Stimulated activated CD4-positive, alpha-beta T cell treated with anti-CD3 and anti-CD28 coated beads, Interleukin-12 subunit alpha, Interleukin-12 subunit beta, amount 100 ng/mL, for 4 hours (primary cell): ENCODE results near the gene IQGAP2.
"Not testable (repeated sequence)": the region's sequence is repeated elsewhere in the genome, so short reads cannot be mapped to it uniquely, and the experiment has no call there.

Experiments
- DNase-seq: peaks from one replicate; pipeline ENCODE4 v3.0.0-alpha.2; 2020

IQGAP2 gene

GRCh38 chr5:76402886-76403765 lies at the start of gene IQGAP2:
IQGAP2 (plus strand) TSS chr5:76403285; CDS start chr5:76403546, 261 bp downstream.
- DNase-seq: peak; percentile 72

GRCh38 chr5:76356887-76357286 lies 46.2 kb upstream of the IQGAP2 start:
- no peak for DNase-seq

- no peak for DNase-seq
Measured at GRCh38 chr5:76363352-76364225, 39.5 kb upstream of the IQGAP2 start.

- DNase-seq: no peak
Measured at GRCh38 chr5:76364226-76364589, 38.9 kb upstream of the IQGAP2 start.

GRCh38 chr5:76365561-76365960 lies 37.5 kb upstream of the IQGAP2 start:
- DNase-seq: no peak

GRCh38 chr5:76366596-76366995 lies 36.5 kb upstream of the IQGAP2 start:
- DNase-seq: no peak

- DNase-seq: peak; percentile 6
Measured at GRCh38 chr5:76367623-76368371, 35.3 kb upstream of the IQGAP2 start.

- no peak for DNase-seq
Measured at GRCh38 chr5:76368941-76369340, 34.1 kb upstream of the IQGAP2 start.

GRCh38 chr5:76369668-76370067 lies 33.4 kb upstream of the IQGAP2 start:
- DNase-seq: not testable (repeated sequence)

GRCh38 chr5:76371960-76372322 lies 31.1 kb upstream of the IQGAP2 start:
- no peak for DNase-seq

- no peak for DNase-seq
Measured at GRCh38 chr5:76372323-76373054, 30.6 kb upstream of the IQGAP2 start.

- DNase-seq: no peak
Measured at GRCh38 chr5:76376148-76376865, 26.8 kb upstream of the IQGAP2 start.

GRCh38 chr5:76376866-76377230 lies 26.2 kb upstream of the IQGAP2 start:
- no peak for DNase-seq

- DNase-seq: no peak
Measured at GRCh38 chr5:76378355-76378754, 24.7 kb upstream of the IQGAP2 start.

- no peak for DNase-seq
Measured at GRCh38 chr5:76379316-76379715, 23.8 kb upstream of the IQGAP2 start.

- no peak for DNase-seq
Measured at GRCh38 chr5:76379855-76380254, 23.2 kb upstream of the IQGAP2 start.

GRCh38 chr5:76380346-76381066 lies 22.6 kb upstream of the IQGAP2 start:
- DNase-seq: no peak

- DNase-seq: no peak
Measured at GRCh38 chr5:76383126-76383832, 19.8 kb upstream of the IQGAP2 start.

GRCh38 chr5:76384189-76384588 lies 18.9 kb upstream of the IQGAP2 start:
- no peak for DNase-seq

GRCh38 chr5:76384705-76385104 lies 18.4 kb upstream of the IQGAP2 start:
- DNase-seq: no peak
